ENCODE data around the gene TMSB15A.
"Not testable (repeated sequence)": the region's sequence is repeated elsewhere in the genome, so short reads cannot be mapped to it uniquely, and the experiment has no call there.

The TMSB15A gene

GRCh38 chrX:102517326-102517725 lies 787 bp upstream of the TMSB15A start:
- peak; percentile 21 for TF ChIP-seq CTCF (conservative IDR thresholded peaks at IDR 0.05; ENCODE audit: low read depth, low read length)
- no peak for DNase-seq (ENCODE audit: low read depth)
- H3K4me3 ChIP-seq (ENCODE audit: low read length) = no peak overlapping the region

- TF ChIP-seq CTCF (conservative IDR thresholded peaks at IDR 0.05; ENCODE audit: low read depth, low read length) = no peak
- H3K4me3 ChIP-seq (ENCODE audit: low read length) = no peak overlapping the region
- no peak for DNase-seq (ENCODE audit: low read depth)
These were observed 2.0 kb downstream of the TMSB15A start for GRCh38 chrX:102514536-102514935.

GRCh38 chrX:102498732-102499131 lies 17.8 kb downstream of the TMSB15A start:
- TF ChIP-seq CTCF (conservative IDR thresholded peaks at IDR 0.05; ENCODE audit: low read depth, low read length) = no peak
- H3K4me3 ChIP-seq (ENCODE audit: low read length) = no peak overlapping the region
- no peak for DNase-seq (ENCODE audit: low read depth)

GRCh38 chrX:102491766-102492165 lies 24.8 kb downstream of the TMSB15A start:
- no peak for TF ChIP-seq CTCF (conservative IDR thresholded peaks at IDR 0.05; ENCODE audit: low read depth, low read length)
- H3K4me3 ChIP-seq (ENCODE audit: low read length) = no peak overlapping the region
- no peak for DNase-seq (ENCODE audit: low read depth)

- H3K4me3 ChIP-seq (ENCODE audit: low read length) = not testable (repeated sequence)
These were observed 37.8 kb downstream of the TMSB15A start for GRCh38 chrX:102478765-102479164.

GRCh38 chrX:102471762-102472220 lies 44.7 kb downstream of the TMSB15A start, which contains the start of gene TCP11X2:
TSS of gene TCP11X2 (minus strand) at chrX:102471812.
- DNase-seq (ENCODE audit: low read depth); H3K4me3 ChIP-seq (ENCODE audit: low read length): not testable (repeated sequence)

More at GRCh38 chrX:102478765-102479164, 37.8 kb downstream of the TMSB15A start:
- DNase-seq (ENCODE audit: low read depth) = not testable (repeated sequence)

- DNase-seq (ENCODE audit: low read depth); H3K4me3 ChIP-seq (ENCODE audit: low read length): not testable (repeated sequence)
These were observed 46.3 kb downstream of the TMSB15A start for GRCh38 chrX:102470215-102470614.
